Neuron (in vitro differentiated cells): ENCODE results near the gene HOXD1.

Experiments
- H2AFZ ChIP-seq: one replicate; pipeline ENCODE4 v1.6.1; 2013; ENCODE audit warnings: low read depth, mild to moderate bottlenecking, inconsistent platforms, low read length, moderate library complexity
- H3K27me3 ChIP-seq: one replicate; pipeline ENCODE4 v1.6.1; 2013; ENCODE audit warnings: low read length; ENCODE audit not compliant: insufficient read depth
- H3K36me3 ChIP-seq: one replicate; pipeline ENCODE4 v1.6.1; 2013; ENCODE audit warnings: low read length; ENCODE audit not compliant: insufficient read depth
- H3K4me1 ChIP-seq: one replicate; pipeline ENCODE4 v1.6.1; 2013; ENCODE audit warnings: low read length; ENCODE audit not compliant: insufficient read depth
- H3K4me3 ChIP-seq: 2 replicates; pipeline ENCODE4 v1.5.1; 2013; ENCODE audit warnings: mild to moderate bottlenecking, low read length, moderate library complexity
- H3K9me3 ChIP-seq: one replicate; pipeline ENCODE4 v1.6.1; 2013; ENCODE audit warnings: low read length

Gene HOXD1

GRCh38 chr2:176174382-176174823 lies 14.1 kb upstream of the HOXD1 start:
- Histone ChIP-seq H3K27me3 (peaks cover 97% of the 10 kb centered on the region), H2AFZ (peak overlapping the region; percentile 28), H3K36me3 (no peaks in the 10 kb centered on the region), H3K4me3 (peak overlapping the region; percentile 4), H3K4me1 (peaks cover 3% of the 10 kb centered on the region), H3K9me3 (no peaks in the 10 kb centered on the region)

- peaks cover 99% of the 10 kb centered on the region for H3K27me3 ChIP-seq
- peak overlapping the region; percentile 4 for H3K4me3 ChIP-seq
- H2AFZ ChIP-seq, result peak overlapping the region; percentile 28
- H3K9me3 ChIP-seq, result no peaks in the 10 kb centered on the region
- H3K36me3 ChIP-seq, result no peaks in the 10 kb centered on the region
- H3K4me1 ChIP-seq, result peaks cover 3% of the 10 kb centered on the region
Measured at GRCh38 chr2:176174824-176175708, 13.4 kb upstream of the HOXD1 start.

GRCh38 chr2:176175709-176176607 lies 12.5 kb upstream of the HOXD1 start:
- H3K4me1 ChIP-seq, result peaks cover 3% of the 10 kb centered on the region
- no peaks in the 10 kb centered on the region for H3K9me3 ChIP-seq
- peaks cover 99% of the 10 kb centered on the region for H3K27me3 ChIP-seq
- no peak overlapping the region for H3K4me3 ChIP-seq
- no peak overlapping the region for H2AFZ ChIP-seq
- no peaks in the 10 kb centered on the region for H3K36me3 ChIP-seq

- H3K27me3 ChIP-seq, result peaks cover 93% of the 10 kb centered on the region
Measured at GRCh38 chr2:176177580-176178037, 10.9 kb upstream of the HOXD1 start.

DNA sequence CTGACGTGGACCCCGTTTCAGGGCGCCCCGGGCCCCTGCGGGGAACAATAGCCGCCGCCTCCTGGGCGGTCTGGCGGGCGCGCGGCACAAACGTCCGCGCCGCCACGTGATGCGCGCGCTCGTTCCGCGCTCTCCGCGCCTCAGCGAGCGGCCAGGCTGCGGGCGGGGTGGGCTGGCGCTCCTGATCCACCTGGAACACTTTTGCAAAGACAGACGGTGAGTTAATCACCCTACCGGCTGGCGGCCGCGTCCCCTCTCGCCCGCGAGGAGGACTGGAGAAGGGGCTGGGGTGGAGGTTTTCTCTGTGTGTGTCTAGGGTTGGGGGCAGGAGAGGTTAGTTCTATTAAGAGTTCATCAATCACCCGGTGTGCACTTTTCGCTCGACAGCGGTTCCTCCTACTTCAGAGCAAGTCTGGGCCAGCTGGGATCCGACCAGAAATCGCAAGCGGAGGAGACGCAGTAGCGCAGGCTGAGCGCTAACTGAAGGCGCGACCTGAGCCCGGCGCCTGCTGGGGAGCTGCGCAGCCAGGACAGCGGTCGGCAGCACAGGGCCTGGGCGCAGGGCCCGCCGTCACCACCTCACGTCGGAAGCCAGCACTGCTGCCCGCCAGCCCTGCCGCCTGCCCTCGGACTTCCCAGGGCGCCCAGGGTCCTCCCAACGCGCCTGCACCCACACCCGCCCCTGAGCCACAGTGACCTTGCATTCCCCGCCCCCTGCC lies 10.3 kb upstream of the HOXD1 start:
- no peaks in the 10 kb centered on the region for H3K36me3 ChIP-seq
- H2AFZ ChIP-seq, result no peak overlapping the region
- peaks cover 3% of the 10 kb centered on the region for H3K4me1 ChIP-seq
- H3K9me3 ChIP-seq, result no peaks in the 10 kb centered on the region
- peaks cover 93% of the 10 kb centered on the region for H3K27me3 ChIP-seq
- H3K4me3 ChIP-seq, result no peak overlapping the region

More at GRCh38 chr2:176177580-176178037, 10.9 kb upstream of the HOXD1 start:
- Histone ChIP-seq H3K4me1 (peaks cover 3% of the 10 kb centered on the region), H2AFZ (no peak overlapping the region), H3K36me3 (no peaks in the 10 kb centered on the region), H3K4me3 (no peak overlapping the region), H3K9me3 (no peaks in the 10 kb centered on the region)

DNA sequence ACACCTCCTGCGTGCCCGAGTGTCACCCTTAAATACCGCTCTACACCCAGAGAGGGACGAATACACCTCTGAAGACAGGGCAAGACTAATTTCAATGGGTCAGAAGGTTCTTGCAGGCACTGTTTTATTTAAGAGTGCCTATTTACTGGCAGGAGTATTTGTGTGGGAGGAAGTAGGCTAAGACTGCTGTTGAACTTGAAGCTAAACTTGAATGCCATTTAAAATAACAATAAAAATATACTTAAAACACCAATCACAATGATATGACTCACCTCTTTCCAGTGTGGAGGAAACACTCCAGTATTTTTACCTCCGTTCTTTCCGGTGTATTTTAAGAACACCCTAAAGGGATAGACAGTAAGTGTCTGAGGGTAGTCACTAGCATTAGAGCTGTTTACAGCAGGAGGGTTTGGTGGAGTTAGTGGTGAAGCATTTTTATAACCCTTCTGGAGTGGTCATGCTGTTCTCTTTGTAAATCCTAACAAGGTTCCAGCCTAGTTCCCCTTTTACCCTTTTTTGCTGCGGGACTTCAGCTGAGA lies 9.6 kb upstream of the HOXD1 start:
- Histone ChIP-seq H3K27me3 (peaks cover 91% of the 10 kb centered on the region), H3K9me3 (no peaks in the 10 kb centered on the region), H3K4me1 (peaks cover 3% of the 10 kb centered on the region), H3K36me3 (no peaks in the 10 kb centered on the region), H2AFZ (no peak overlapping the region), H3K4me3 (no peak overlapping the region)

DNA sequence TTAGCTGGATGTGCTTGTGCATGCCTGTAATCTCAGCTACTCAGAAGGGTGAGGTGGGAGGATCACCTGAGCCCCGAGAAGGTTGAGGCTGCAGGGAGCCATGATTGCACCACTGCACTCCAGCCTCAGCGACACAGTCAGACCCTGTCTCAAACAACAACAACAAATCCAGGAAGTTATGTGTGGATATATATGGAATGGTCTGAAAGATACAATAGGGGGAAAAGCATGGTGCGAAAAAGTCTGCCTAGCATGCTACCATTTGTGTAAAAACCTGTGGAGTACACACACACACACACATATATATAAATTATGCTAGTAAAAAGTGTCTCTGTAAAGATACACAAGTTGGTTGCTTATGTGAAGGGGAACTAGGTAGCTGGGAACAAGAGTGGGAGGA lies 6.9 kb upstream of the HOXD1 start:
- Histone ChIP-seq H3K9me3 (no peaks in the 10 kb centered on the region), H3K36me3 (no peaks in the 10 kb centered on the region), H2AFZ (no peak overlapping the region), H3K27me3 (peaks cover 84% of the 10 kb centered on the region), H3K4me3 (no peak overlapping the region), H3K4me1 (no peaks in the 10 kb centered on the region)

- Histone ChIP-seq H3K27me3 (peaks cover 83% of the 10 kb centered on the region), H3K4me1 (no peaks in the 10 kb centered on the region), H2AFZ (no peak overlapping the region), H3K9me3 (peaks cover 3% of the 10 kb centered on the region), H3K4me3 (no peak overlapping the region), H3K36me3 (no peaks in the 10 kb centered on the region)
Measured at GRCh38 chr2:176182671-176183070, 5.8 kb upstream of the HOXD1 start.

GRCh38 chr2:176184749-176185148 lies 3.7 kb upstream of the HOXD1 start:
- Histone ChIP-seq H3K36me3 (no peaks in the 10 kb centered on the region), H3K9me3 (peaks cover 3% of the 10 kb centered on the region), H3K27me3 (peaks cover 83% of the 10 kb centered on the region), H3K4me1 (no peaks in the 10 kb centered on the region), H2AFZ (no peak overlapping the region), H3K4me3 (no peak overlapping the region)

- Histone ChIP-seq H3K4me1 (no peaks in the 10 kb centered on the region), H2AFZ (no peak overlapping the region), H3K27me3 (peaks cover 83% of the 10 kb centered on the region), H3K4me3 (no peak overlapping the region), H3K9me3 (peaks cover 3% of the 10 kb centered on the region), H3K36me3 (no peaks in the 10 kb centered on the region)
Measured at GRCh38 chr2:176186024-176186423, 2.4 kb upstream of the HOXD1 start.

- Histone ChIP-seq H3K4me3 (no peak overlapping the region), H3K27me3 (peaks cover 89% of the 10 kb centered on the region), H3K4me1 (no peaks in the 10 kb centered on the region), H3K9me3 (peaks cover 3% of the 10 kb centered on the region), H3K36me3 (no peaks in the 10 kb centered on the region), H2AFZ (no peak overlapping the region)
Measured at GRCh38 chr2:176187200-176187898, 1.1 kb upstream of the HOXD1 start.
